Posterior cingulate gyrus (tissue), 11 donors: ENCODE results near the gene RCOR1.

Source experiments
- DNase-seq, 10 donors: peaks; one replicate each; pipeline versions ENCODE4 v3.0.0 to v3.0.0-alpha.2; 2020 to 2021; ENCODE audit warnings: mixed read lengths in 3 of 10
- intact Hi-C: fragments of 100-400 bp; cut with DNase I; formaldehyde crosslinking; loops from one replicate; pipeline ENCODE4 v1.15.1; 2023

Gene RCOR1

DNA sequence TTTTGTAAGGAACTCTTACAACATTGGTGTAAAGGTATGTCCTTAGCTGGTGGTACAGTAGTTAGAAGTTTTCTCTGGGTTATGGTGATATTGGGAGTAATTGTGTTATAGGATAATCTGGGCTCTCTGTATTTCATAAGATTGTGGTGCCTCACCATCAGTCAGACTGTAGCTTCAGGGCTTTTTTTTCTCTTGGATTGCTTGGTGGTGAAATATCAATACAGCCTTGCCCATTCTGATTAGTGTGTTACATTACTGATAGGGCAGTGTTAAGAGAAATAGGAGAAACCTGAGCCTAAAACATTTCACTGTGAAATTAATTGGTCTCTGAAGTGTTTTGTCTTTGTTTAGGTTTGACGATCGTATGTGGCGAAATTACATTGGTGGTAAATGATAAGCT lies 71.0 kb downstream of the RCOR1 start:
- intact Hi-C loops: no loop called here
- no peak for DNase-seq

GRCh38 chr14:102665621-102666020 lies 73.2 kb downstream of the RCOR1 start:
- intact Hi-C loops: no loop called here
- DNase-seq: no peak

DNA sequence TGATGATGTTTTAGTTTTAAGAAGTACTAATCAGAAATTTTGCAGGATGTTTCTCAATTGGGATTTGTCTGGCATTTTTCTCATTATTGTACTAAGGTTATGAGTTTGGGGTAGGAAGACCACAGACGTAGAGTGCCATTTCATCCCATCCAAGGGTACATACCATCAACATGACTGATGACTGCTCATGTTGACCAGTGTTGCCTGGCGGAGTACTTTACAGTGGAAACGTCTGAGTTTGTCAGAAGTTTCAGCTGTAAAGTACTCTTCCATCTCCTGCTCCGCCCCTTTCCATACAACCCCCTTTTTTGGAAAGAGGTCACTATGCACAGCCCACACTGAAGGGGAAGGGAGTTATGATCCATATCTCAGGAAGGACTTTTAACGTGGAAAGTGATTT lies 74.2 kb downstream of the RCOR1 start:
- intact Hi-C loops: no loop called here
- DNase-seq: no peak

GRCh38 chr14:102667703-102668102 lies 75.3 kb downstream of the RCOR1 start:
- DNase-seq: no peak
- intact Hi-C loops: no loop called here

- no peak for DNase-seq
- intact Hi-C loops: no loop called here
Measured at GRCh38 chr14:102668291-102668873, 75.9 kb downstream of the RCOR1 start.

DNA sequence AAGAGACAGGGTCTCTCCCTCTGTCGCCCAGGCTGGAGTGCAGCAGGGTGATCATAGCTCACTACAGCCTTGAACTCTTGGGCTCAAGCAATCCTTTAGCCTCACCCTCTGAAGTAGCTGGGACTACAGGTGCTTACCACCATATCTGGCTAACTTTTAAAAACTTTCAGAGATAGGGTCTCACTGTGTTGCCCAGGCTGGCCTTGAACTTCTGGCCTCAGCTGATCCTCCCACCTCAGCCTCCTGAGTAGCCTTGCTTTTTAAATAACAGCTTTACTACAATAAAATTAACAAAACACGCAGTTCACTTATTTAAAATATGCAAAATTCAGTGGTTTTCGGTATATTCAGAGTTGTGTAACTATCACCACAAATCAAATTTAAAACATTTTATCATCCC lies 79.0 kb downstream of the RCOR1 start:
- intact Hi-C loops: no loop called here
- DNase-seq: no peak

DNA sequence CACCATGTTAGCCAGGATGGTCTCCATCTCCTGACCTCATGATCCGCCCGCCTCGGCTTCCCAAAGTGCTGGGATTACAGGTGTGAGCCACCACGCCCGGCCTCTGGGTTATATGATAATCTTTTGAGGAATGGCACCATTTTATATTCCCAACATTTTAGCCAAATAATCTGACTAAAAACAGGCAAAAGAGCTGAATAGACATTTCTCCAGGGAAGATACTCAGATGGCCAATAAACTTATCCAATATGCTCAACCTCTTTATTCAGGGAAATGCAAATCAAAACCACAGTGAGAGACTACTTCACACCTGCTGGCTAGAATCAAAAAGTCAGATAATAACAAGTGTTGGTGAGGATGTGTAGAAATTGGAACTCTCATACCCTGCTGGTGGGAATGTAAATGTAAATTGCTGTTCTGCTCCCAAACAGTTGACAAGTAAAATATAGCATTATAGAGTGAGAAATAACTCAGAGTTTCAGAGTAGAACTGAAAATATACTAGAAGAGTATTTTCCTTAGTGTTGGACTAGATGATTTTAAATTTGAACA lies 80.0 kb downstream of the RCOR1 start:
- intact Hi-C loops: no loop called here
- DNase-seq: no peak

GRCh38 chr14:102675396-102675795 lies 82.9 kb downstream of the RCOR1 start:
- intact Hi-C loops: no loop called here
- DNase-seq: no peak

DNA sequence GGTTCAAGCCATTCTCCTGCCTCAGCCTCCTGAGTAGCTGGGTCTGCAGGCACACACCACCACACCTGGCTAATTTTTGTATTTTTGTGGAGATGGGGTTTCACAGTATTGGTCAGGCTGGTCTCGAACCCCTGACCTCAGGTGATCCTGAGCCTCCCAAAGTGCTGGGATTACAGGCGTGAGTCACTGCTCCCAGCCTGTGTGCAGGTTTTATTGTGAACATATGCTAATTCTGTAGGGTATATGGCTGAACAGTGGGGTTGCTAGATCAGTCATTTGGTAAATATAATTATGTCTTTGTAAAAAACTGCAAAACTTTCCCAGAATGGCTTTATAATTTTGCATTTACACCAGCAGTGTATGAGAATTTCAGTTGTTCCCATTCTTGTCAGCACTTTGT lies 85.9 kb downstream of the RCOR1 start:
- DNase-seq: no peak
- intact Hi-C loops: no loop called here

DNA sequence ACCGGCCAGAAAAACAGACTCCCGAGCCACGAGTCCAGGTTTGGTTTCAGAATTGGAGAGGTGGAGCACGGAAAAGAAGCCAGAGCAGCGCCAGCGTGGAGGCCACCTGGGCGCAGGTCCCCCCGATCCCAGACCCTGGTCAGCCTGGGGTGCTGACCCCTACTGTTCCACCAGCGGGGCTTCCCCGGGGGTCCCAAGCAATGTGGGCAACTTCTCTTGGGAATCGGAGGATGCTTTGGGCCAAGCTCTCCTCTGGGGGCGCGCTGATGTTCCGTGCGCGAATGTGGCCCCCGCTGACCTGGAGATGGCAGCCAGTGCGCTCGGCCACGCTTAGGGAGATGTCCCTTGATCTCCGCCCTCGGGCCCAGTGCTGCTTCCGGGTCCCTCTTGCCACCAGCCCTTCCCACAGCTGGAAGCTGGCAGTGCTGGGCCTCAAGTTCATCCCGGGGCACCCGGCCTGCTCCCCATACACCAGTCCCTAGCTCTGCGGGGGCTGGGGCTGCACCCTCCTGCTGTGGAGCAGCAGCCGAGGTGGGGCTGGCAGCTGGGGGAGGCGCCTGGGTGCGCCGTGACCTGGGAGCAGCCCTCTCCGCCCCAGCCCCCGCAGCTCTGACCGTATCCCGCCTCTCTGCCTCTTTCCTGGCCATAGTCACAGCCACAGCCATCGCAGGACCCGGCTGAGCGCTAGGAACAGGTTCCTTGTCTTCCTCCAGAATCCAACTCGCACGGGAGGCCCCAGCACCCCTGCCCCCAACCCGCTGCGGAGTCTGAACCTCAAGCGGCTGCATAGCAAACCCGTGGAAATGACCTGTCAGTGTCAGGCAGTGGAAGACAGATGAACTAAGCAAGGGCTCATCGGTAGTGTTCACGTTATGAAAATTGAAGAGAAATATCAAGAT lies 91.2 kb downstream of the RCOR1 start:
- intact Hi-C loops: no loop called here
- peak in 2 of 10 donors; percentile 76 to 81 for DNase-seq

DNA sequence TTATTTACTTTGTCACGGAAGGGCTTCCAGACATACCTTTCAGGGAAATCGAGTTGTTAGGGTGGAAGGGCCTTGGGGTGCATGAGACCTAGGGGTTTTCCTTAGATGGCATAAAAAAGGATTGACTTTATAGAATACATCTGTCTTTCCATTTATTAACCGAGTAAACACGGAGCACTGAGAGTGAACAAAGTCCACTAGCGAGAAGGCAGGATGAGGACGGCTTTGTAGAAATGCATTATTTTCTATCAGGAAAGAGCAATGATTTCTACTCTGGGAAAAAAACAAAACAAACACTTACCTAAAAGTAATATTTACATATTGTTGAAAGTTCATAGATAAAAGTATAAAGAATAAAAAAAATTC lies 91.8 kb downstream of the RCOR1 start:
- intact Hi-C loops: no loop called here
- no peak for DNase-seq

- peak in 1 of 10 donors; percentile 79 for DNase-seq
- intact Hi-C loops: no loop called here
Measured at GRCh38 chr14:102686196-102686801, 93.8 kb downstream of the RCOR1 start.

GRCh38 chr14:102688290-102688689 lies 95.8 kb downstream of the RCOR1 start:
- intact Hi-C loops: no loop called here
- DNase-seq: no peak

GRCh38 chr14:102690509-102691286 lies 98.2 kb downstream of the RCOR1 start:
- intact Hi-C loops: loop anchor here (5.0 kb wide), 1 partner anchor 387 kb away; no protein-coding TSS in a partner anchor
- no peak for DNase-seq

DNA sequence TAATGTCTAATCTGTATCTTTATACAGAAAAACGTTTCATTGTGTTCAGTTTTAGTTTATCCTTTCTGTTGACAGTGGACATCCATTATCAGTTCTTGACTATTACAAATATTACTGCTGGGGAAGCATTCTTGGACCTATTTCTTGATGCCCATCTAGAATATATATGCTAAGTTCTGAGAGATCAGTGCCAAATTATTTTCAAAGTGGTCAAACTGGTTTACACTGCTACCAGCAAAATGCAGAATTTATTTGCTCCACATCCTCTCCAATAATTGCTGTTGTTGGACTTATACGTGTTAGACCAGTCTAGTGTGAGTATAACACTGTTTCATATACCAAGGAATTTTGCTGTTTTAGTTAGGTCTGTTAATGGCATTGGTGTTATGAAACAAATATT lies 99.3 kb downstream of the RCOR1 start:
- DNase-seq: no peak
- intact Hi-C loops: loop anchor here (5.0 kb wide), 1 partner anchor 386 kb away; no protein-coding TSS in a partner anchor

- no peak for DNase-seq
- intact Hi-C loops: loop anchor here (5.0 kb wide), 1 partner anchor 385 kb away; no protein-coding TSS in a partner anchor
Measured at GRCh38 chr14:102692334-102692733, 99.9 kb downstream of the RCOR1 start.

DNA sequence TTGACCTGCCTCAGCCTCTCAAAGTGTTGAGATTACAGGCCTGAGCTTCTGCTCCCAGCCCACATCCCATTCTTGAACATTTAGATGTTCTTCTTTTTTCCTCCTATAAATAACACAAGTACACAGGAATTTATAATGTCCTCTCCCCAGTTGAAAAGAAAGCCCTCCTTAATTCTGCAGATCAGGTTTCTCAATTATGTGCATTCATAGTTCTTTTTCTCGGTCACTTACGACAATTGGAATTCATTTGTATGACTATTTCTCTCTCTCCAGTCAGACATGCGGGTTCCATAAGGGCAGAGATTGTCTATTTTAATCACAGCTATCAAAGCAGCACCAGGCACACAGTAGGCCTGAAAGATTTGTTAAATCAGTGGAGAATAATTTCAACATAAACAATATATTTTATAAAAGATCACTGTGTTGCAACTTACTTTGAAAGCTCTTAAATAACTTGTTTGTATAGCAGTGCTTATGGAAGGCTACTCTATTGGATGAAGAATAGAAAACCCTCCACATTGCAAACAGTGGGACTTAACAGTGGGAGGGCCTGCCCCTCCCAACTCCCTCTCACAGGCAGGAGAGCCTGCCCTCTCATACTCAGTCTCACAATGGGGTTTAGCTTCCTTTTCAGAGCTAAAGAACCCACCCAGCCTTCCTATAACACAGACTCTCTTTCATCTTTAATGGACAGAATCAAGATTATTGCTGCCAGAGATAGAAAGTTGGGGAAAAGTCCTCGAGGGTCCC lies 100.7 kb downstream of the RCOR1 start:
- no peak for DNase-seq
- intact Hi-C loops: loop anchor here (5.0 kb wide), 1 partner anchor 384 kb away; no protein-coding TSS in a partner anchor

DNA sequence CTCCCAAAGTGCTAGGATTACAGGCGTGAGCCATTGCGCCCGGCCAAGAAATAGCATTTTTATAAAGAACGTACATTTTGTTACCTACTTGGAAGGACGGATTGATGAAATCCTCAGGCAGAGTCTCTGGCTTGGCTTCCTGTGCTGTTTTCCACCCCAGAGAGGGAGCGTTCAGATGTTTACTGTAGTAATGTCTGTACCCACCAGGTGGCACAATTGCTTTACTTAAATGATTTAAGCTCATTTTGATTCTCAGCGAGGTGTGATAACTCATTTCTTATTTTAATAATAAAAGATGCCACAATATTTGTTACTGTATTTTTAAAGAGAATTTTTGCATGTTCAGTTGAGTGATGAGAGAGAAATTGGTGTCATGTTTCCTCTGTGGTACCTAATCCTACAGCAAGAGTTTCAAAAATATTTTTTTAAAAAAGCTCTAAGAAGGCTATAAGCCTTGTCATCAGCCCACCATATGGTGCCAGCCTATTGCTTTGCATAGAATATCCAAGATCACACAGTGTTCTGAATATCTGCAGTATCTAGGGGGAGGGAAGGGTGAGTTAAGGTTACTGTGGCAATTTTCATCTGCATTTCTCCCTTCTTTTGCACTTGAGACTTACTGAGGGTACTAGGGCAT lies 102.2 kb downstream of the RCOR1 start:
- intact Hi-C loops: loop anchor here (2.0 to 5.0 kb wide), 3 partner anchors 222 to 598 kb away; no protein-coding TSS in a partner anchor
- peak in 5 of 10 donors; percentile 15 to 55 (median 43) for DNase-seq

DNA sequence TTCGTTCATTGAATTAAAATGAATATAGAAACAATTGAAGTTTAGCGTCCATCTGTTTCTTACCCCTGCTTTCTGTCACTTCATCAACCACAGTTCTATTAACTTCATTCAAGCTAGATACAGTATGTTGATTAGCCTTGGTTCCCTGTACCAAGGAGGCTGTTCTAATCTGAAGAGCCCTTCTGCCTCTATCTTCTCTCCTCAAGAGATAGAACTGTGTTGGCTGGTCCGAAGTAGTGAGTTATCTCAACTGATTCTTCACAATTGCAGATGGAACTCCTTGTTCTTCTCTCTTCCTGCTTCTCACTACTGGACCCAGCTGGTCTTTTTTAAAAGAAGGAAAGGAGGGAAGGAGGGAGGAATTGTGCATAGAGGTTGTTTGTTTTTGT lies 102.7 kb downstream of the RCOR1 start:
- intact Hi-C loops: loop anchor here (2.0 kb wide), 2 partner anchors 222 to 598 kb away; no protein-coding TSS in a partner anchor
- no peak for DNase-seq
